ENCODE results near the gene ARHGEF12.

DNA sequence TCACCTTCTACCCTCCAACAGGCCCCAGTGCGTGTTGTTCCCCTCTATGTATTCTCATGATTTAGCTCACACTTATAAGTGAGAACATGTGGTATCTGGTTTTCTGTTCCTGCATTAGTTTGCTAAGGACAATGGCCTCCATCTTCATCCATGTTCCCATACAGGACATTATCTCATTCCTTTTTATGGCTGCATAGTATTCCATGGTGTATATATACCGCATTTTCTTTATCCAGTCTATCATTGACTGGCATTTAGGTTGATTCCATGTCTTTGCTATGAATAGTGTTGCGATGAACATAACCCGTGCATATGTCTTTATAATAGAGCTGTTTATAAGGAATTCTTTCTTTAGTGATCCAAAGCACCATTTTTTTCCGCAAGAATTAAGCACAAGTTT, 39.7 kb upstream of the ARHGEF12 start:
- TF ChIP-seq, protein P1, sequence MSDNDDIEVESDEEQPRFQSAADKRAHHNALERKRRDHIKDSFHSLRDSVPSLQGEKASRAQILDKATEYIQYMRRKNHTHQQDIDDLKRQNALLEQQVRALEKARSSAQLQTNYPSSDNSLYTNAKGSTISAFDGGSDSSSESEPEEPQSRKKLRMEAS (IDR thresholded peaks at IDR 0.05): no peak
- TF ChIP-seq, protein P2, sequence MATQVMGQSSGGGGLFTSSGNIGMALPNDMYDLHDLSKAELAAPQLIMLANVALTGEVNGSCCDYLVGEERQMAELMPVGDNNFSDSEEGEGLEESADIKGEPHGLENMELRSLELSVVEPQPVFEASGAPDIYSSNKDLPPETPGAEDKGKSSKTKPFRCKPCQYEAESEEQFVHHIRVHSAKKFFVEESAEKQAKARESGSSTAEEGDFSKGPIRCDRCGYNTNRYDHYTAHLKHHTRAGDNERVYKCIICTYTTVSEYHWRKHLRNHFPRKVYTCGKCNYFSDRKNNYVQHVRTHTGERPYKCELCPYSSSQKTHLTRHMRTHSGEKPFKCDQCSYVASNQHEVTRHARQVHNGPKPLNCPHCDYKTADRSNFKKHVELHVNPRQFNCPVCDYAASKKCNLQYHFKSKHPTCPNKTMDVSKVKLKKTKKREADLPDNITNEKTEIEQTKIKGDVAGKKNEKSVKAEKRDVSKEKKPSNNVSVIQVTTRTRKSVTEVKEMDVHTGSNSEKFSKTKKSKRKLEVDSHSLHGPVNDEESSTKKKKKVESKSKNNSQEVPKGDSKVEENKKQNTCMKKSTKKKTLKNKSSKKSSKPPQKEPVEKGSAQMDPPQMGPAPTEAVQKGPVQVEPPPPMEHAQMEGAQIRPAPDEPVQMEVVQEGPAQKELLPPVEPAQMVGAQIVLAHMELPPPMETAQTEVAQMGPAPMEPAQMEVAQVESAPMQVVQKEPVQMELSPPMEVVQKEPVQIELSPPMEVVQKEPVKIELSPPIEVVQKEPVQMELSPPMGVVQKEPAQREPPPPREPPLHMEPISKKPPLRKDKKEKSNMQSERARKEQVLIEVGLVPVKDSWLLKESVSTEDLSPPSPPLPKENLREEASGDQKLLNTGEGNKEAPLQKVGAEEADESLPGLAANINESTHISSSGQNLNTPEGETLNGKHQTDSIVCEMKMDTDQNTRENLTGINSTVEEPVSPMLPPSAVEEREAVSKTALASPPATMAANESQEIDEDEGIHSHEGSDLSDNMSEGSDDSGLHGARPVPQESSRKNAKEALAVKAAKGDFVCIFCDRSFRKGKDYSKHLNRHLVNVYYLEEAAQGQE (IDR thresholded peaks at IDR 0.05; ENCODE audit: low read depth): no peak
- TF ChIP-seq TAF1 (IDR thresholded peaks at IDR 0.05; ENCODE audit: low read depth) (no peak), NFIC (IDR thresholded peaks at IDR 0.05) (no peak), CEBPB (IDR thresholded peaks at IDR 0.05) (no peak), EP300 (IDR thresholded peaks at IDR 0.05; ENCODE audit: borderline replicate concordance) (no peak), RAD21 (IDR thresholded peaks at IDR 0.05; ENCODE audit: low read depth) (no peak), FOXM1 (IDR thresholded peaks at IDR 0.05; ENCODE audit: borderline replicate concordance, low read depth) (no peak), ZBTB7A (IDR thresholded peaks at IDR 0.05; ENCODE audit: low read depth) (no peak), TEAD4 (IDR thresholded peaks at IDR 0.05) (no peak), EGR1 (IDR thresholded peaks at IDR 0.05) (no peak)

Measured in Ishikawa (cell line).